ENCODE data around the gene GJC3.

DNA sequence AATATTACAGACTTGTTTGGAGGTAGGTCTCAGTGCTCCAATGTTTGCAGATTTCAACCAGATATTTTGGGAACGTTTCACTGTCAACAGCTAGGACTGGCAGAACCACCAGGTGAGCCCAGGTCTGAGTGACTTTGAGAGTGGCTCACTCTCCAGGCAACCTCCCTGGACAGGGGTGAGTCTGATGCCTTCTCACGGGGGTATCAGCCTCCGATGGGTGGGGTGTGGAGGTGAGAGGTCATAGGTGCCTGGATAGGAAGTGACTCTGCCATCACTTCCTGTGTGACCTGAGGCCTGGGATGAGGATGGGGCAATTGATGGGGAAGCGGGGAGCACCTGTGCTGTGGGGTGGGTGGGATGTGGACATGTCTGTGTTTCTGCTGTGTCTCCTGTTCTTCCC is 41.8 kb upstream of the GJC3 start:
- TF ChIP-seq TCF7L2 (IDR thresholded peaks at IDR 0.05; ENCODE audit: low read depth, low read length), result no peak
- TF ChIP-seq, protein P1, sequence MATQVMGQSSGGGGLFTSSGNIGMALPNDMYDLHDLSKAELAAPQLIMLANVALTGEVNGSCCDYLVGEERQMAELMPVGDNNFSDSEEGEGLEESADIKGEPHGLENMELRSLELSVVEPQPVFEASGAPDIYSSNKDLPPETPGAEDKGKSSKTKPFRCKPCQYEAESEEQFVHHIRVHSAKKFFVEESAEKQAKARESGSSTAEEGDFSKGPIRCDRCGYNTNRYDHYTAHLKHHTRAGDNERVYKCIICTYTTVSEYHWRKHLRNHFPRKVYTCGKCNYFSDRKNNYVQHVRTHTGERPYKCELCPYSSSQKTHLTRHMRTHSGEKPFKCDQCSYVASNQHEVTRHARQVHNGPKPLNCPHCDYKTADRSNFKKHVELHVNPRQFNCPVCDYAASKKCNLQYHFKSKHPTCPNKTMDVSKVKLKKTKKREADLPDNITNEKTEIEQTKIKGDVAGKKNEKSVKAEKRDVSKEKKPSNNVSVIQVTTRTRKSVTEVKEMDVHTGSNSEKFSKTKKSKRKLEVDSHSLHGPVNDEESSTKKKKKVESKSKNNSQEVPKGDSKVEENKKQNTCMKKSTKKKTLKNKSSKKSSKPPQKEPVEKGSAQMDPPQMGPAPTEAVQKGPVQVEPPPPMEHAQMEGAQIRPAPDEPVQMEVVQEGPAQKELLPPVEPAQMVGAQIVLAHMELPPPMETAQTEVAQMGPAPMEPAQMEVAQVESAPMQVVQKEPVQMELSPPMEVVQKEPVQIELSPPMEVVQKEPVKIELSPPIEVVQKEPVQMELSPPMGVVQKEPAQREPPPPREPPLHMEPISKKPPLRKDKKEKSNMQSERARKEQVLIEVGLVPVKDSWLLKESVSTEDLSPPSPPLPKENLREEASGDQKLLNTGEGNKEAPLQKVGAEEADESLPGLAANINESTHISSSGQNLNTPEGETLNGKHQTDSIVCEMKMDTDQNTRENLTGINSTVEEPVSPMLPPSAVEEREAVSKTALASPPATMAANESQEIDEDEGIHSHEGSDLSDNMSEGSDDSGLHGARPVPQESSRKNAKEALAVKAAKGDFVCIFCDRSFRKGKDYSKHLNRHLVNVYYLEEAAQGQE (IDR thresholded peaks at IDR 0.05; ENCODE audit: insufficient read depth in 1 of 2, low read depth in 2 of 2, low read length in 1 of 2), result no peak
- TF ChIP-seq, protein P2, sequence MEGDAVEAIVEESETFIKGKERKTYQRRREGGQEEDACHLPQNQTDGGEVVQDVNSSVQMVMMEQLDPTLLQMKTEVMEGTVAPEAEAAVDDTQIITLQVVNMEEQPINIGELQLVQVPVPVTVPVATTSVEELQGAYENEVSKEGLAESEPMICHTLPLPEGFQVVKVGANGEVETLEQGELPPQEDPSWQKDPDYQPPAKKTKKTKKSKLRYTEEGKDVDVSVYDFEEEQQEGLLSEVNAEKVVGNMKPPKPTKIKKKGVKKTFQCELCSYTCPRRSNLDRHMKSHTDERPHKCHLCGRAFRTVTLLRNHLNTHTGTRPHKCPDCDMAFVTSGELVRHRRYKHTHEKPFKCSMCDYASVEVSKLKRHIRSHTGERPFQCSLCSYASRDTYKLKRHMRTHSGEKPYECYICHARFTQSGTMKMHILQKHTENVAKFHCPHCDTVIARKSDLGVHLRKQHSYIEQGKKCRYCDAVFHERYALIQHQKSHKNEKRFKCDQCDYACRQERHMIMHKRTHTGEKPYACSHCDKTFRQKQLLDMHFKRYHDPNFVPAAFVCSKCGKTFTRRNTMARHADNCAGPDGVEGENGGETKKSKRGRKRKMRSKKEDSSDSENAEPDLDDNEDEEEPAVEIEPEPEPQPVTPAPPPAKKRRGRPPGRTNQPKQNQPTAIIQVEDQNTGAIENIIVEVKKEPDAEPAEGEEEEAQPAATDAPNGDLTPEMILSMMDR (IDR thresholded peaks at IDR 0.05), result no peak
